Measurements from ENCODE around the gene C16orf78. TPM values are rescaled to one million over a fixed set of nuclear protein-coding genes. Genes with fewer than 3 reads are reported as not detected.

Gene C16orf78
- total and polyA plus RNA-seq, 2 donors (not counting 1 experiment from before 2014, with no cell fraction given), result not detected

DNA sequence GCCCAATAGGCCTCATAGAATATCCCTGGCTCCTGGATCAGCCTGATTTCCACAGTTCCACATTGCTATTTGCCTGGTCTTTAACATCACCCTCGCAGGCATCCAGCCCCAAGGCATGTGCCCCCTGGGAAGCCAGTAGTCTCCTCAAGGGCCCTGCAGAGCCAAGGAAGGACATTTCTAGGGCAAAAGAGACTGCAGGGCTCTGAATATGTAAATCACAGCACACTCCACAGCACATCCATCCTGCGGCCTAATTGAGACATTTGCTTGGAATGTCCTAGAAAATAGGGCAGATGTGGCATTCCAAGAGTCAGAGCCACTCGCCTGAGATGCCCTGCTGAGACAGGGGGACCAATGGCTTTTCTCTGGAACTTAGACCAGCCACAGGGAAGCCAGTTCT is 11.4 kb upstream of the C16orf78 start:
- Histone ChIP-seq H3K27me3 (ENCODE audit: control insufficient read depth, insufficient read depth, low read length) (no peaks in the 10 kb centered on the region), H2AFZ (ENCODE audit: low read length) (no peak overlapping the region), H3K9me3 (ENCODE audit: control insufficient read depth, insufficient read depth, low read depth, low read length) (no peaks in the 10 kb centered on the region), H3K4me1 (ENCODE audit: control insufficient read depth, extremely low read depth, insufficient read depth, low read length) (no peaks in the 10 kb centered on the region), H3K36me3 (ENCODE audit: control insufficient read depth, insufficient read depth, low read length) (no peaks in the 10 kb centered on the region), H4K20me1 (ENCODE audit: control insufficient read depth, extremely low read depth, insufficient read depth, low read length) (no peaks in the 10 kb centered on the region), H3K79me2 (ENCODE audit: control insufficient read depth, insufficient read depth, low read length) (no peaks in the 10 kb centered on the region), H3K4me2 (ENCODE audit: extremely low read depth, insufficient read depth, low read length) (no peak overlapping the region), H3K4me3 (replicated peaks in 1 of 4; ENCODE audit: control extremely low read depth in 1 of 4, insufficient read depth in 1 of 4, low read depth in 3 of 4, low read length in 4 of 4) (no peak overlapping the region), H3K9ac (ENCODE audit: insufficient read depth, low read length) (no peak overlapping the region), H3K27ac (ENCODE audit: insufficient read depth, low read length) (no peak overlapping the region)
- TF ChIP-seq CTCF (conservative IDR thresholded peaks at IDR 0.05 in 1 of 2, IDR thresholded peaks at IDR 0.05 in 1 of 2; ENCODE audit: low read depth in 1 of 2, low read length in 2 of 2), result no peak
- no peak for DNase-seq (ENCODE audit: low read depth in 2 of 2)

GRCh38 chr16:49365711-49366509 is 7.7 kb upstream of the C16orf78 start:
- no peak overlapping the region for H3K9ac ChIP-seq (ENCODE audit: insufficient read depth, low read length)
- H3K4me2 ChIP-seq (ENCODE audit: extremely low read depth, insufficient read depth, low read length), result no peak overlapping the region
- H3K27me3 ChIP-seq (ENCODE audit: control insufficient read depth, insufficient read depth, low read length), result no peaks in the 10 kb centered on the region
- H3K27ac ChIP-seq (ENCODE audit: insufficient read depth, low read length), result no peak overlapping the region
- no peak for DNase-seq (ENCODE audit: low read depth in 2 of 2)
- no peaks in the 10 kb centered on the region for H4K20me1 ChIP-seq (ENCODE audit: control insufficient read depth, extremely low read depth, insufficient read depth, low read length)
- H2AFZ ChIP-seq (ENCODE audit: low read length), result no peak overlapping the region
- TF ChIP-seq EZH2 (IDR thresholded peaks at IDR 0.05; ENCODE audit: low read length, missing control alignments) (no peak), CTCF (conservative IDR thresholded peaks at IDR 0.05 in 1 of 2, IDR thresholded peaks at IDR 0.05 in 1 of 2; ENCODE audit: low read depth in 1 of 2, low read length in 2 of 2) (no peak)
- no peaks in the 10 kb centered on the region for H3K36me3 ChIP-seq (ENCODE audit: control insufficient read depth, insufficient read depth, low read length)
- H3K9me3 ChIP-seq (ENCODE audit: control insufficient read depth, insufficient read depth, low read depth, low read length), result no peaks in the 10 kb centered on the region
- H3K4me1 ChIP-seq (ENCODE audit: control insufficient read depth, extremely low read depth, insufficient read depth, low read length), result no peaks in the 10 kb centered on the region
- H3K4me3 ChIP-seq (replicated peaks in 1 of 4; ENCODE audit: control extremely low read depth in 1 of 4, insufficient read depth in 1 of 4, low read depth in 3 of 4, low read length in 4 of 4), result no peak overlapping the region
- H3K79me2 ChIP-seq (ENCODE audit: control insufficient read depth, insufficient read depth, low read length), result no peaks in the 10 kb centered on the region

DNA sequence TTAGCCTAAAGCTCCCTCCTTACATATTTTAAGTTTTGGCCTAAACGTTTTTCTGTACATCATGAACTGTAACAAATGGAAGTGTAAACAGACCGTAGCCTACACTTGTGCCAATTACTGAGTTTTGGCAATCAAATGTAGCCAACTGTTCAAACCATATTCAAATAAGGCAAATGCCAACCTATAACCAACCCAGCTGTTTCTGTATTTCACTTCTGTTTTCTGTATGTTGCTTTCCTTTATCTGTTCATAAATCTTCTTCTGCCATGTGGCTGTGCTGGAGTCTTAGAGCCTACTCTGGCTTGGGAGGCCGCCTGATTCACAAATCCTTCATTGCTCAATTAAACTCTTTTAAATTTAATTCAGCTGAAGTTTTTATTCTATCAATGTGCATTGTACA is 6.9 kb upstream of the C16orf78 start:
- Histone ChIP-seq H2AFZ (ENCODE audit: low read length) (no peak overlapping the region), H3K27me3 (ENCODE audit: control insufficient read depth, insufficient read depth, low read length) (no peaks in the 10 kb centered on the region), H3K4me1 (ENCODE audit: control insufficient read depth, extremely low read depth, insufficient read depth, low read length) (no peaks in the 10 kb centered on the region), H3K79me2 (ENCODE audit: control insufficient read depth, insufficient read depth, low read length) (no peaks in the 10 kb centered on the region), H4K20me1 (ENCODE audit: control insufficient read depth, extremely low read depth, insufficient read depth, low read length) (no peaks in the 10 kb centered on the region), H3K9me3 (ENCODE audit: control insufficient read depth, insufficient read depth, low read depth, low read length) (no peaks in the 10 kb centered on the region), H3K36me3 (ENCODE audit: control insufficient read depth, insufficient read depth, low read length) (no peaks in the 10 kb centered on the region), H3K9ac (ENCODE audit: insufficient read depth, low read length) (no peak overlapping the region), H3K4me2 (ENCODE audit: extremely low read depth, insufficient read depth, low read length) (no peak overlapping the region), H3K27ac (ENCODE audit: insufficient read depth, low read length) (no peak overlapping the region), H3K4me3 (replicated peaks in 1 of 4; ENCODE audit: control extremely low read depth in 1 of 4, insufficient read depth in 1 of 4, low read depth in 3 of 4, low read length in 4 of 4) (no peak overlapping the region)
- DNase-seq (ENCODE audit: low read depth in 2 of 2), result no peak
- TF ChIP-seq EZH2 (IDR thresholded peaks at IDR 0.05; ENCODE audit: low read length, missing control alignments) (no peak), CTCF (conservative IDR thresholded peaks at IDR 0.05 in 1 of 2, IDR thresholded peaks at IDR 0.05 in 1 of 2; ENCODE audit: low read depth in 1 of 2, low read length in 2 of 2) (no peak)
